Kidney (tissue), 14 donors: ENCODE measurements around the gene FDX2. TPM values are rescaled to one million over a fixed set of nuclear protein-coding genes. Genes with fewer than 3 reads are reported as not detected.

Experiments used
- DNase-seq, 5 donors: peaks; one replicate each; pipeline ENCODE4 v3.0.0-alpha.2; 2013 to 2020
- FAIRE-seq: peaks from 2 replicates; lab custom pipeline; 2012; peaks lifted over from hg19 to GRCh38; lab: Jason Lieb, UNC
- H3K27ac ChIP-seq, 2 donors: one replicate each; pipeline ENCODE4 v1.7.0; 2013; ENCODE audit warnings: low read depth in 2 of 2, low read length in 2 of 2, inconsistent platforms in 1 of 2
- H3K27me3 ChIP-seq: one replicate; pipeline ENCODE4 v1.7.1; 2013; ENCODE audit warnings: low read length, inconsistent platforms; ENCODE audit not compliant: control insufficient read depth, insufficient read depth
- H3K36me3 ChIP-seq, 3 donors: one replicate each; pipeline versions ENCODE4 v1.7.0 to v1.7.1; 2013; ENCODE audit warnings: low read length in 3 of 3, control low read depth in 1 of 3, inconsistent platforms in 1 of 3; ENCODE audit not compliant: insufficient read depth in 3 of 3, control insufficient read depth in 2 of 3
- H3K4me1 ChIP-seq, 3 donors: one replicate each; pipeline versions ENCODE4 v1.7.0 to v1.7.1; 2013; ENCODE audit warnings: low read length in 3 of 3, inconsistent platforms in 1 of 3, low read depth in 1 of 3; ENCODE audit not compliant: control insufficient read depth in 2 of 3, insufficient read depth in 2 of 3
- H3K4me3 ChIP-seq, 3 donors: one replicate each; pipeline versions ENCODE4 v1.7.0 to v1.8.1; 2013; ENCODE audit warnings: low read length in 3 of 3, control low read depth in 1 of 3, inconsistent platforms in 1 of 3
- H3K9ac ChIP-seq, 3 donors: one replicate each; pipeline versions ENCODE4 v1.7.0 to v1.7.1; 2013; ENCODE audit warnings: low read length in 3 of 3, control low read depth in 1 of 3, inconsistent platforms in 1 of 3
- H3K9me3 ChIP-seq, 3 donors: one replicate each; pipeline versions ENCODE4 v1.7.0 to v1.7.1; 2013; ENCODE audit warnings: low read length in 3 of 3, control low read depth in 1 of 3, inconsistent platforms in 1 of 3; ENCODE audit not compliant: control insufficient read depth in 2 of 3, insufficient read depth in 1 of 3
- CTCF ChIP-seq: IDR thresholded peaks from 3 replicates; pipeline ENCODE4 v1.5.1; 2012; ENCODE audit warnings: mild to moderate bottlenecking, moderate library complexity, borderline replicate concordance; ENCODE audit not compliant: insufficient read depth; ENCODE audit errors: extremely low read depth
- intact Hi-C: fragments of 100-400 bp; cut with DNase I; formaldehyde crosslinking; loops from one replicate; pipeline ENCODE4 v1.11.1; 2022
- polyA plus RNA-seq: library from polyadenylated mRNA; stranded (reverse); fragments of 350-450 nt; fragmentation: Illumina TruSeq; extraction: RNeasy Lipid Tissue Mini Kit (QIAGEN cat#74804); gene quantifications from one replicate; pipeline ENCODE4 v1.2.3, GENCODE V29; 2014; ENCODE audit warnings: low read depth, low replicate concordance; ENCODE audit not compliant: insufficient read depth
- total RNA-seq: library from RNA; stranded (reverse); fragmentation: NEBNext Ultra II Directional; extraction: Animal tissue kit (Norgen Biotek cat#: 25700); gene quantifications from one replicate; pipeline ENCODE4 v1.2.1, GENCODE V29; 2021
- donor health status: control.
- donor health status: control.
- donor health status: control.
- donor health status: control.
- donor health status: control.
- donor health status: DM: yes; HTN: yes; CAD: no.
- donor health status: Normal renal cell carcinoma (clear cell type).

FDX2 gene
- total and polyA plus RNA-seq, 2 donors from 2014 or later = 20.1 to 88.4 TPM

- Histone ChIP-seq H3K4me1 (peaks cover 0 to 21% (median 6%) of the 10 kb centered on the region in 3 donors), H3K9me3 (no peaks in the 10 kb centered on the region), H3K36me3 (peaks cover 0 to 6% (median 4%) of the 10 kb centered on the region in 3 donors), H3K9ac (peak overlapping the region; percentile 37 to 80 (median 72)), H3K4me3 (peak overlapping the region; percentile 71 to 98 (median 95)), H3K27me3 (no peaks in the 10 kb centered on the region), H3K27ac (peak overlapping the region; percentile 74 to 85)
- TF ChIP-seq CTCF = peak; percentile 18
- intact Hi-C loops = no loop called here
- FAIRE-seq (peak; percentile 74), DNase-seq (peak; percentile 93 to 98 (median 95))
Observed at GRCh38 chr19:10334588-10335351, 19.0 kb upstream of the FDX2 start.

GRCh38 chr19:10333758-10334587, 18.2 kb upstream of the FDX2 start:
- no peak for TF ChIP-seq CTCF
- H3K9ac ChIP-seq = peak overlapping the region; percentile 65 to 80 (median 72)
- peak overlapping the region; percentile 85 to 86 for H3K27ac ChIP-seq
- peak overlapping the region; percentile 71 to 98 (median 95) for H3K4me3 ChIP-seq
- H3K9me3 ChIP-seq = no peaks in the 10 kb centered on the region
- intact Hi-C loops = no loop called here
- FAIRE-seq = no peak
- no peaks in the 10 kb centered on the region for H3K27me3 ChIP-seq
- H3K36me3 ChIP-seq = peaks cover 0 to 6% (median 4%) of the 10 kb centered on the region in 3 donors
- H3K4me1 ChIP-seq = peaks cover 0 to 21% (median 6%) of the 10 kb centered on the region in 3 donors
- peak in 2 of 5 donors; percentile 9 to 19 for DNase-seq

GRCh38 chr19:10332965-10333757, 17.3 kb upstream of the FDX2 start, which contains the start of gene RAVER1:
Gene RAVER1, minus strand, starts transcription at chr19:10333529. Its CDS starts 22 bp downstream, at chr19:10333507.
- FAIRE-seq (no peak), DNase-seq (peak; percentile 98 to 99 (median 99))
- no peaks in the 10 kb centered on the region for H3K9me3 ChIP-seq
- intact Hi-C loops = no loop called here
- no peaks in the 10 kb centered on the region for H3K27me3 ChIP-seq
- H3K36me3 ChIP-seq = peaks cover 0 to 10% (median 4%) of the 10 kb centered on the region in 3 donors
- H3K27ac ChIP-seq = peak within 1 kb of the TSS; percentile 85 to 86
- H3K9ac ChIP-seq = peak within 1 kb of the TSS; percentile 72 to 80 (median 76)
- peak within 1 kb of the TSS; percentile 71 to 98 (median 95) for H3K4me3 ChIP-seq
- H3K4me1 ChIP-seq = peaks cover 0 to 21% (median 6%) of the 10 kb centered on the region in 3 donors
- TF ChIP-seq CTCF = no peak
